ENCODE results near the gene LDHD. TPM values are rescaled to one million over a fixed set of nuclear protein-coding genes. Genes with fewer than 3 reads are reported as not detected.
A peak's percentile ranks its signal among the peaks of the same experiment; 100 is the strongest.

The LDHD gene
- total and polyA plus RNA-seq, 2 of the 13 experiments (the other 11 are each of a cell fraction or from before 2014, with no cell fraction given), result 9.1 to 9.8 TPM

GRCh38 chr16:75087375-75087979, 29.1 kb downstream of the LDHD start (continued):
- TF ChIP-seq NR2F6 (IDR thresholded peaks at IDR 0.05), result peak; percentile 50; the same call in 1 of the 2 replicates
- no peak for TF ChIP-seq NR2F6 (CRISPR knock-in tag; IDR thresholded peaks at IDR 0.05)
- TF ChIP-seq TGIF2 (CRISPR knock-in tag; IDR thresholded peaks at IDR 0.05), result peak; percentile 33; the same call in 1 of the 2 replicates
- TF ChIP-seq ZNF747 (CRISPR knock-in tag; IDR thresholded peaks at IDR 0.05; ENCODE audit: borderline replicate concordance), result no peak
- no peak for TF ChIP-seq ZNF552 (CRISPR knock-in tag; IDR thresholded peaks at IDR 0.05; ENCODE audit: borderline replicate concordance)
- TF ChIP-seq ZBTB33 (CRISPR knock-in tag; IDR thresholded peaks at IDR 0.05), result peak; percentile 99
- TF ChIP-seq ZNF33B (CRISPR knock-in tag; IDR thresholded peaks at IDR 0.05), result 0 out of 2 replicates have a peak, but pooled peaks have one; percentile 56
- 0 out of 2 replicates have a peak, but pooled peaks have one; percentile 12 for TF ChIP-seq HOXA3 (CRISPR knock-in tag; IDR thresholded peaks at IDR 0.05)
- TF ChIP-seq MYC (CRISPR knock-in tag; IDR thresholded peaks at IDR 0.05; ENCODE audit: borderline replicate concordance), result peak; percentile 38; the same call in 1 of the 2 replicates
- peak; percentile 85 for TF ChIP-seq TFAP4 (IDR thresholded peaks at IDR 0.05; ENCODE audit: borderline replicate concordance, low read depth)
- 0 out of 2 replicates have a peak, but pooled peaks have one; percentile 57 for TF ChIP-seq NRL (CRISPR knock-in tag; IDR thresholded peaks at IDR 0.05; ENCODE audit: borderline replicate concordance)
- TF ChIP-seq ARNT2 (CRISPR knock-in tag; IDR thresholded peaks at IDR 0.05; ENCODE audit: low read depth), result 0 out of 2 replicates have a peak, but pooled peaks have one; percentile 27
- TF ChIP-seq ASH2L (IDR thresholded peaks at IDR 0.05; ENCODE audit: insufficient read length, low read depth, low read length), result peak; percentile 28
- peak; percentile 47; the same call in 1 of the 2 replicates for TF ChIP-seq UBTF (CRISPR knock-in tag; IDR thresholded peaks at IDR 0.05)
- TF ChIP-seq ETV5 (CRISPR knock-in tag; IDR thresholded peaks at IDR 0.05; ENCODE audit: borderline replicate concordance), result peak; percentile 79; the same call in 1 of the 2 replicates
- peak; percentile 72 for TF ChIP-seq ZNF644 (CRISPR knock-in tag; IDR thresholded peaks at IDR 0.05; ENCODE audit: low read depth)
- no peak for TF ChIP-seq ADNP (CRISPR knock-in tag; IDR thresholded peaks at IDR 0.05)
- no peak for TF ChIP-seq FOXC1 (CRISPR knock-in tag; IDR thresholded peaks at IDR 0.05; ENCODE audit: borderline replicate concordance)
- TF ChIP-seq SAP130 (CRISPR knock-in tag; IDR thresholded peaks at IDR 0.05; ENCODE audit: low read depth), result peak; percentile 72
- peak; percentile 57; the same call in 1 of the 2 replicates for TF ChIP-seq ZNF784 (CRISPR knock-in tag; IDR thresholded peaks at IDR 0.05; ENCODE audit: borderline replicate concordance)
- 0 out of 2 replicates have a peak, but pooled peaks have one; percentile 45 for TF ChIP-seq HDAC2 (CRISPR knock-in tag; IDR thresholded peaks at IDR 0.05)
- TF ChIP-seq MAX (IDR thresholded peaks at IDR 0.05), result peak; percentile 34; the same call in 1 of the 2 replicates
- TF ChIP-seq XRCC5 (optimal IDR thresholded peaks at IDR 0.05; ENCODE audit: low read length), result peak; percentile 27
- TF ChIP-seq MTF2 (CRISPR knock-in tag; IDR thresholded peaks at IDR 0.05; ENCODE audit: borderline replicate concordance), result 0 out of 2 replicates have a peak, but pooled peaks have one; percentile 64
- TF ChIP-seq ZNF292 (CRISPR knock-in tag; IDR thresholded peaks at IDR 0.05; ENCODE audit: borderline replicate concordance, low read depth), result peak; percentile 87; the same call in 1 of the 2 replicates
